ENCODE measurements around the gene HAUS7.

Gene HAUS7

GRCh38 chrX:153456704-153457103, 13.7 kb downstream of the HAUS7 start:
- H3K9me3 ChIP-seq (ENCODE audit: control insufficient read depth in 2 of 2, low read length in 2 of 2), result no peaks in the 10 kb centered on the region
- no peak overlapping the region for H3K9ac ChIP-seq (ENCODE audit: low read length in 2 of 2)
- no peak overlapping the region for H3K4me3 ChIP-seq (ENCODE audit: low read length in 2 of 2)
- H3K4me1 ChIP-seq (ENCODE audit: control insufficient read depth, insufficient read depth, low read length), result peaks cover 18% of the 10 kb centered on the region
- H3K27ac ChIP-seq (ENCODE audit: low read length), result no peak overlapping the region
- no peaks in the 10 kb centered on the region for H3K27me3 ChIP-seq (ENCODE audit: control insufficient read depth in 1 of 2, insufficient read depth in 2 of 2, low read length in 2 of 2)
- peaks cover 0 to 3% of the 10 kb centered on the region in 2 donors for H3K36me3 ChIP-seq (ENCODE audit: control insufficient read depth in 2 of 2, insufficient read depth in 2 of 2, low read length in 2 of 2)

- H3K36me3 ChIP-seq (ENCODE audit: control insufficient read depth in 2 of 2, insufficient read depth in 2 of 2, low read length in 2 of 2), result no peaks in the 10 kb centered on the region
- no peaks in the 10 kb centered on the region for H3K9me3 ChIP-seq (ENCODE audit: control insufficient read depth in 2 of 2, low read length in 2 of 2)
- no peak overlapping the region for H3K4me3 ChIP-seq (ENCODE audit: low read length in 2 of 2)
- H3K9ac ChIP-seq (ENCODE audit: low read length in 2 of 2), result no peak overlapping the region
- peaks cover 18% of the 10 kb centered on the region for H3K4me1 ChIP-seq (ENCODE audit: control insufficient read depth, insufficient read depth, low read length)
- no peak overlapping the region for H3K27ac ChIP-seq (ENCODE audit: low read length)
- no peaks in the 10 kb centered on the region for H3K27me3 ChIP-seq (ENCODE audit: control insufficient read depth in 1 of 2, insufficient read depth in 2 of 2, low read length in 2 of 2)
These were observed 14.2 kb downstream of the HAUS7 start for GRCh38 chrX:153456161-153456560.

GRCh38 chrX:153455571-153455970, 14.8 kb downstream of the HAUS7 start:
- Histone ChIP-seq H3K27ac (ENCODE audit: low read length) (no peak overlapping the region), H3K4me1 (ENCODE audit: control insufficient read depth, insufficient read depth, low read length) (peaks cover 18% of the 10 kb centered on the region), H3K9ac (ENCODE audit: low read length in 2 of 2) (no peak overlapping the region), H3K9me3 (ENCODE audit: control insufficient read depth in 2 of 2, low read length in 2 of 2) (no peaks in the 10 kb centered on the region), H3K4me3 (ENCODE audit: low read length in 2 of 2) (no peak overlapping the region), H3K27me3 (ENCODE audit: control insufficient read depth in 1 of 2, insufficient read depth in 2 of 2, low read length in 2 of 2) (no peaks in the 10 kb centered on the region), H3K36me3 (ENCODE audit: control insufficient read depth in 2 of 2, insufficient read depth in 2 of 2, low read length in 2 of 2) (no peaks in the 10 kb centered on the region)

GRCh38 chrX:153454901-153455550, 15.3 kb downstream of the HAUS7 start:
- H3K4me3 ChIP-seq (ENCODE audit: low read length in 2 of 2), result no peak overlapping the region
- H3K9ac ChIP-seq (ENCODE audit: low read length in 2 of 2), result no peak overlapping the region
- H3K27me3 ChIP-seq (ENCODE audit: control insufficient read depth in 1 of 2, insufficient read depth in 2 of 2, low read length in 2 of 2), result no peaks in the 10 kb centered on the region
- H3K9me3 ChIP-seq (ENCODE audit: control insufficient read depth in 2 of 2, low read length in 2 of 2), result no peaks in the 10 kb centered on the region
- H3K27ac ChIP-seq (ENCODE audit: low read length), result no peak overlapping the region
- H3K4me1 ChIP-seq (ENCODE audit: control insufficient read depth, insufficient read depth, low read length), result peaks cover 17% of the 10 kb centered on the region
- H3K36me3 ChIP-seq (ENCODE audit: control insufficient read depth in 2 of 2, insufficient read depth in 2 of 2, low read length in 2 of 2), result no peaks in the 10 kb centered on the region

- H3K27me3 ChIP-seq (ENCODE audit: control insufficient read depth in 1 of 2, insufficient read depth in 2 of 2, low read length in 2 of 2), result no peaks in the 10 kb centered on the region
- no peaks in the 10 kb centered on the region for H3K9me3 ChIP-seq (ENCODE audit: control insufficient read depth in 2 of 2, low read length in 2 of 2)
- H3K9ac ChIP-seq (ENCODE audit: low read length in 2 of 2), result no peak overlapping the region
- H3K4me3 ChIP-seq (ENCODE audit: low read length in 2 of 2), result no peak overlapping the region
- no peak overlapping the region for H3K27ac ChIP-seq (ENCODE audit: low read length)
- H3K36me3 ChIP-seq (ENCODE audit: control insufficient read depth in 2 of 2, insufficient read depth in 2 of 2, low read length in 2 of 2), result no peaks in the 10 kb centered on the region
- peaks cover 2% of the 10 kb centered on the region for H3K4me1 ChIP-seq (ENCODE audit: control insufficient read depth, insufficient read depth, low read length)
These were observed 19.5 kb downstream of the HAUS7 start for GRCh38 chrX:153450949-153451277.

GRCh38 chrX:153450114-153450948, 20.0 kb downstream of the HAUS7 start:
- no peak overlapping the region for H3K9ac ChIP-seq (ENCODE audit: low read length in 2 of 2)
- no peaks in the 10 kb centered on the region for H3K27me3 ChIP-seq (ENCODE audit: control insufficient read depth in 1 of 2, insufficient read depth in 2 of 2, low read length in 2 of 2)
- H3K4me3 ChIP-seq (ENCODE audit: low read length in 2 of 2), result no peak overlapping the region
- no peaks in the 10 kb centered on the region for H3K4me1 ChIP-seq (ENCODE audit: control insufficient read depth, insufficient read depth, low read length)
- H3K27ac ChIP-seq (ENCODE audit: low read length), result no peak overlapping the region
- no peaks in the 10 kb centered on the region for H3K36me3 ChIP-seq (ENCODE audit: control insufficient read depth in 2 of 2, insufficient read depth in 2 of 2, low read length in 2 of 2)
- no peaks in the 10 kb centered on the region for H3K9me3 ChIP-seq (ENCODE audit: control insufficient read depth in 2 of 2, low read length in 2 of 2)

GRCh38 chrX:153449368-153450113, 20.8 kb downstream of the HAUS7 start:
- Histone ChIP-seq H3K27me3 (ENCODE audit: control insufficient read depth in 1 of 2, insufficient read depth in 2 of 2, low read length in 2 of 2) (no peaks in the 10 kb centered on the region), H3K9me3 (ENCODE audit: control insufficient read depth in 2 of 2, low read length in 2 of 2) (no peaks in the 10 kb centered on the region), H3K36me3 (ENCODE audit: control insufficient read depth in 2 of 2, insufficient read depth in 2 of 2, low read length in 2 of 2) (no peaks in the 10 kb centered on the region), H3K27ac (ENCODE audit: low read length) (no peak overlapping the region), H3K4me3 (ENCODE audit: low read length in 2 of 2) (no peak overlapping the region), H3K9ac (ENCODE audit: low read length in 2 of 2) (no peak overlapping the region), H3K4me1 (ENCODE audit: control insufficient read depth, insufficient read depth, low read length) (no peaks in the 10 kb centered on the region)

GRCh38 chrX:153448556-153449367, 21.6 kb downstream of the HAUS7 start:
- no peaks in the 10 kb centered on the region for H3K9me3 ChIP-seq (ENCODE audit: control insufficient read depth in 2 of 2, low read length in 2 of 2)
- no peak overlapping the region for H3K27ac ChIP-seq (ENCODE audit: low read length)
- H3K36me3 ChIP-seq (ENCODE audit: control insufficient read depth in 2 of 2, insufficient read depth in 2 of 2, low read length in 2 of 2), result no peaks in the 10 kb centered on the region
- no peak overlapping the region for H3K4me3 ChIP-seq (ENCODE audit: low read length in 2 of 2)
- H3K4me1 ChIP-seq (ENCODE audit: control insufficient read depth, insufficient read depth, low read length), result no peaks in the 10 kb centered on the region
- H3K9ac ChIP-seq (ENCODE audit: low read length in 2 of 2), result no peak overlapping the region
- no peaks in the 10 kb centered on the region for H3K27me3 ChIP-seq (ENCODE audit: control insufficient read depth in 1 of 2, insufficient read depth in 2 of 2, low read length in 2 of 2)

- Histone ChIP-seq H3K4me1 (ENCODE audit: control insufficient read depth, insufficient read depth, low read length) (no peaks in the 10 kb centered on the region), H3K27me3 (ENCODE audit: control insufficient read depth in 1 of 2, insufficient read depth in 2 of 2, low read length in 2 of 2) (no peaks in the 10 kb centered on the region), H3K27ac (ENCODE audit: low read length) (no peak overlapping the region), H3K36me3 (ENCODE audit: control insufficient read depth in 2 of 2, insufficient read depth in 2 of 2, low read length in 2 of 2) (no peaks in the 10 kb centered on the region), H3K4me3 (ENCODE audit: low read length in 2 of 2) (no peak overlapping the region), H3K9ac (ENCODE audit: low read length in 2 of 2) (no peak overlapping the region), H3K9me3 (ENCODE audit: control insufficient read depth in 2 of 2, low read length in 2 of 2) (no peaks in the 10 kb centered on the region)
These were observed 22.8 kb downstream of the HAUS7 start for GRCh38 chrX:153447581-153447960.

- Histone ChIP-seq H3K4me3 (ENCODE audit: low read length in 2 of 2) (no peak overlapping the region), H3K27ac (ENCODE audit: low read length) (no peak overlapping the region), H3K9ac (ENCODE audit: low read length in 2 of 2) (no peak overlapping the region), H3K36me3 (ENCODE audit: control insufficient read depth in 2 of 2, insufficient read depth in 2 of 2, low read length in 2 of 2) (no peaks in the 10 kb centered on the region), H3K4me1 (ENCODE audit: control insufficient read depth, insufficient read depth, low read length) (no peaks in the 10 kb centered on the region), H3K27me3 (ENCODE audit: control insufficient read depth in 1 of 2, insufficient read depth in 2 of 2, low read length in 2 of 2) (no peaks in the 10 kb centered on the region), H3K9me3 (ENCODE audit: control insufficient read depth in 2 of 2, low read length in 2 of 2) (no peaks in the 10 kb centered on the region)
These were observed 23.3 kb downstream of the HAUS7 start for GRCh38 chrX:153446950-153447580.

All from stomach smooth muscle (tissue), 2 donors.